K562 (cell line): ENCODE measurements around the gene NUP43. TPM values are rescaled to one million over a fixed set of nuclear protein-coding genes. Genes with fewer than 3 reads are reported as not detected.

Experiments
- CBX1 ChIP-seq: sonication (generic); IDR thresholded peaks from 2 replicates; pipeline ENCODE4 v1.6.1; 2016; ENCODE audit warnings: antibody characterized with exemption, low read depth, mild to moderate bottlenecking
- CSDE1 ChIP-seq, 2 experiments: fragments of 450-650 bp; IDR thresholded peaks; 2 replicates each; pipeline ENCODE4 v1.6.1; 2016; ENCODE audit warnings: mild to moderate bottlenecking in 1 of 2
- ETV1 ChIP-seq: fragments of 450-650 bp; conservative IDR thresholded peaks from 2 replicates; pipeline ENCODE4 v1.6.1; 2016; ENCODE audit warnings: missing genetic modification characterization, control low read depth, low read depth, missing compliant biosample characterization
- GATAD2B ChIP-seq: fragments of 450-650 bp; IDR thresholded peaks from 2 replicates; pipeline ENCODE4 v1.6.1; 2017; ENCODE audit warnings: mild to moderate bottlenecking, borderline replicate concordance
- KDM5B ChIP-seq: fragments of 200-600 bp; sonication (generic); IDR thresholded peaks from 2 replicates; pipeline ENCODE4 v1.6.1; 2012; ENCODE audit warnings: low read depth, mild to moderate bottlenecking, moderate library complexity, low read length, control low read depth, inconsistent platforms; ENCODE audit not compliant: insufficient replicate concordance
- KLF6 ChIP-seq: fragments of 250-450 bp; sonication (Bioruptor Pico); IDR thresholded peaks from 2 replicates; pipeline ENCODE4 v1.4.0; 2020; ENCODE audit warnings: mild to moderate bottlenecking, moderate library complexity, borderline replicate concordance
- LARP7 ChIP-seq: fragments of 450-650 bp; IDR thresholded peaks from 2 replicates; pipeline ENCODE4 v1.6.1; 2016
- MBD2 ChIP-seq: sonication (generic); IDR thresholded peaks from 2 replicates; pipeline ENCODE4 v1.6.1; 2016; ENCODE audit warnings: low read depth, borderline replicate concordance
- MED1 ChIP-seq: sonication (generic); formaldehyde crosslinking; IDR thresholded peaks from 2 replicates; pipeline ENCODE4 v1.8.1; 2023; ENCODE audit warnings: missing genetic modification reagents, borderline replicate concordance
- NCOA2 ChIP-seq, 2 experiments: fragments of 450-650 bp; IDR thresholded peaks; 2 replicates each; pipeline ENCODE4 v1.6.1; 2018; ENCODE audit warnings: mild to moderate bottlenecking in 2 of 2, moderate library complexity in 1 of 2; ENCODE audit not compliant: partially characterized antibody in 2 of 2
- NCOA6 ChIP-seq: fragments of 450-650 bp; IDR thresholded peaks from 2 replicates; pipeline ENCODE4 v1.6.1; 2017; ENCODE audit warnings: mild to moderate bottlenecking
- NFE2L1 ChIP-seq: fragments of 450-650 bp; IDR thresholded peaks from 2 replicates; pipeline ENCODE4 v1.6.1; 2016; ENCODE audit warnings: missing genetic modification characterization, low read depth, mild to moderate bottlenecking, missing compliant biosample characterization, moderate library complexity, borderline replicate concordance
- NFIX ChIP-seq: fragments of 250-450 bp; sonication (Bioruptor Pico); IDR thresholded peaks from 2 replicates; pipeline ENCODE4 v1.4.0; 2020; ENCODE audit warnings: low read depth, mild to moderate bottlenecking, moderate library complexity
- PHF21A ChIP-seq: fragments of 450-650 bp; IDR thresholded peaks from 2 replicates; pipeline ENCODE4 v1.6.1; 2017; ENCODE audit warnings: low read depth, borderline replicate concordance
- POU5F1 ChIP-seq: fragments of 150-350 bp; IDR thresholded peaks from 2 replicates; pipeline ENCODE4 v1.6.1; 2014; ENCODE audit warnings: borderline replicate concordance, low read length, low read depth, mild to moderate bottlenecking; ENCODE audit not compliant: partially characterized antibody
- RBM34 ChIP-seq: fragments of 200-400 bp; formaldehyde crosslinking; IDR thresholded peaks from 2 replicates; pipeline ENCODE4 v1.6.1; 2018; ENCODE audit warnings: low read length, borderline replicate concordance; ENCODE audit not compliant: insufficient read depth
- SMARCA5 ChIP-seq: fragments of 450-650 bp; IDR thresholded peaks from 2 replicates; pipeline ENCODE4 v1.6.1; 2016
- STAT5A ChIP-seq: IDR thresholded peaks from 2 replicates; pipeline ENCODE4 v1.6.1; 2012; ENCODE audit warnings: low read length, inconsistent platforms, borderline replicate concordance
- TAF15 ChIP-seq: fragments of 200-400 bp; formaldehyde crosslinking; IDR thresholded peaks from 2 replicates; pipeline ENCODE4 v1.6.1; 2017; ENCODE audit warnings: mild to moderate bottlenecking, low read depth, low read length, moderate library complexity
- ZC3H11A ChIP-seq: IDR thresholded peaks from 2 replicates; pipeline ENCODE4 v1.6.1; 2012; ENCODE audit warnings: low read depth, low read length, improper control_type of control experiment
- ZFP1 ChIP-seq: fragments of 450-650 bp; formaldehyde crosslinking; IDR thresholded peaks from 2 replicates; pipeline ENCODE4 v1.4.0; 2020; ENCODE audit warnings: mild to moderate bottlenecking, mixed read lengths
- ZKSCAN3 ChIP-seq: fragments of 250-450 bp; sonication (Bioruptor Pico); IDR thresholded peaks from 2 replicates; pipeline ENCODE4 v1.4.0; 2020
- ZNF175 ChIP-seq: fragments of 200-800 bp; sonication (Bioruptor generic); IDR thresholded peaks from 2 replicates; pipeline ENCODE4 v1.6.1; 2016; ENCODE audit warnings: low read depth, mild to moderate bottlenecking, missing genetic modification characterization, missing compliant biosample characterization
- ZNF224 ChIP-seq: sonication (generic); formaldehyde crosslinking; IDR thresholded peaks from 2 replicates; pipeline ENCODE4 v1.8.0; 2022; ENCODE audit warnings: mild to moderate bottlenecking, missing genetic modification reagents
- ZNF24 ChIP-seq: fragments of 450-650 bp; IDR thresholded peaks from 2 replicates; pipeline ENCODE4 v1.6.1; 2016
- ZNF3 ChIP-seq: fragments of 250-450 bp; sonication (Bioruptor Pico); IDR thresholded peaks from 2 replicates; pipeline ENCODE4 v1.5.0; 2021; ENCODE audit warnings: mild to moderate bottlenecking, moderate library complexity
- ZNF324 ChIP-seq: fragments of 250-450 bp; sonication (Bioruptor Pico); IDR thresholded peaks from 2 replicates; pipeline ENCODE4 v1.4.0; 2020; ENCODE audit warnings: mild to moderate bottlenecking
- ZNF507 ChIP-seq: conservative IDR thresholded peaks from 2 replicates; pipeline ENCODE4 v1.6.1; 2017; ENCODE audit warnings: missing genetic modification characterization, missing compliant biosample characterization
- ZNF699 ChIP-seq: fragments of 250-450 bp; sonication (Bioruptor Pico); IDR thresholded peaks from 2 replicates; pipeline ENCODE4 v1.8.0; 2021; ENCODE audit warnings: mild to moderate bottlenecking, moderate library complexity; ENCODE audit not compliant: insufficient replicate concordance
- polyA plus RNA-seq, 8 experiments: library from polyadenylated mRNA; depleted of rRNA in 4 of 8; stranded (reverse) in 5 of 8; unstranded in 3 of 8; fragments of >200 nt; fragmentation: Nextera tagmentation in 2 of 8; fragmentation: Illumina TruSeq in 1 of 8; extraction: Ambion mirVana in 2 of 8; extraction: Trizol in 1 of 8; gene quantifications; 2 replicates each; pipeline versions ENCODE4 v1.2.1 to v1.2.3, GENCODE V29; 2011 to 2014; ENCODE audit warnings: inconsistent platforms in 1 of 8, missing spikeins in 1 of 8
- total RNA-seq, 7 experiments: library from RNA; depleted of rRNA in 6 of 7; stranded (reverse); fragments of >200 nt in 6 of 7; fragmentation: Illumina TruSeq in 2 of 7; extraction: Trizol in 2 of 7; gene quantifications; 2 replicates each; pipeline versions ENCODE4 v1.2.1 to v1.2.3, GENCODE V29; 2011 to 2021; ENCODE audit warnings: low replicate concordance in 1 of 7
- TF ChIP-seq, protein P1 (sequence below): IDR thresholded peaks from 2 replicates; pipeline ENCODE4 v1.6.1; 2016; ENCODE audit warnings: missing genetic modification characterization, missing compliant biosample characterization
- TF ChIP-seq, protein P2 (sequence below): sonication (generic); formaldehyde crosslinking; IDR thresholded peaks from 2 replicates; pipeline ENCODE4 v1.8.1; 2023; ENCODE audit warnings: mild to moderate bottlenecking, missing genetic modification reagents

The NUP43 gene
- total and polyA plus RNA-seq, 9 of the 15 experiments (the other 6 are each of a cell fraction or from before 2014, with no cell fraction given): 28.9 to 136 (median 67.4) TPM

DNA sequence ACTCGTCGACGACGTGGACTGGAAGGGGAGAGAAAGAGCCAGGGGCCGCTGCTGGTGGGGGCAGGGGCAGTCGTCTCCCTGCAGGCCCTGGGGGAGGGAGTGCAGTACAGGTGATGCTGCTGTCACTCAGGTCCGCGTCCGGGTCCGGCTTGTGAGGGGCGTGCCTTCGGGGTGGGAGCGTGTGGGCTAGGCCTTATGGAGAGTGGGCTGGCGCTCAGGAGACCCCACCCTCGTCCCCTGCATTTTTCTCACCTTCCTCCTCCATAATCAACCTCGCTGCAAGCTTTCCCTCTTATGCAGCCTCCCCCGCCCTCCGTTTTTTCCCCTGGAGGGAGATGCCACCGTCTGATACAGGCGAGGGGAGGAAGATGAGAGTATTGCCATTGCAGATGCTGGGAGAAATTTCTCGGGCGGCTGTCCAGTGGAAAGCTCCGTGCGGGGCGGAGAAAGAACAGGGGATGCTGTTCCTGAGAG lies 3.8 kb upstream of the NUP43 start (continued):
- no peak for TF ChIP-seq SMARCA5
- no peak for TF ChIP-seq ZNF224 (CRISPR knock-in tag)
- no peak for TF ChIP-seq ZNF699
- TF ChIP-seq KLF6 (CRISPR knock-in tag): peak; percentile 51; the same call in 1 of the 2 replicates
- TF ChIP-seq, protein P1, sequence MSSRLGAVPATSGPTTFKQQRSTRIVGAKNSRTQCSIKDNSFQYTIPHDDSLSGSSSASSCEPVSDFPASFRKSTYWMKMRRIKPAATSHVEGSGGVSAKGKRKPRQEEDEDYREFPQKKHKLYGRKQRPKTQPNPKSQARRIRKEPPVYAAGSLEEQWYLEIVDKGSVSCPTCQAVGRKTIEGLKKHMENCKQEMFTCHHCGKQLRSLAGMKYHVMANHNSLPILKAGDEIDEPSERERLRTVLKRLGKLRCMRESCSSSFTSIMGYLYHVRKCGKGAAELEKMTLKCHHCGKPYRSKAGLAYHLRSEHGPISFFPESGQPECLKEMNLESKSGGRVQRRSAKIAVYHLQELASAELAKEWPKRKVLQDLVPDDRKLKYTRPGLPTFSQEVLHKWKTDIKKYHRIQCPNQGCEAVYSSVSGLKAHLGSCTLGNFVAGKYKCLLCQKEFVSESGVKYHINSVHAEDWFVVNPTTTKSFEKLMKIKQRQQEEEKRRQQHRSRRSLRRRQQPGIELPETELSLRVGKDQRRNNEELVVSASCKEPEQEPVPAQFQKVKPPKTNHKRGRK (tag): no peak
- TF ChIP-seq KDM5B: peak; percentile 3
- TF ChIP-seq NFE2L1 (tag): no peak
- no peak for TF ChIP-seq CBX1
- TF ChIP-seq TAF15: no peak
- no peak for TF ChIP-seq ZFP1
- no peak for TF ChIP-seq CSDE1 (IDR thresholded peaks at IDR 0.05)
- no peak for TF ChIP-seq STAT5A
- TF ChIP-seq PHF21A: no peak
- no peak for TF ChIP-seq NCOA2 (IDR thresholded peaks at IDR 0.05; ENCODE audit: partially characterized antibody in 2 of 2)
- TF ChIP-seq NCOA6: no peak
- TF ChIP-seq GATAD2B: no peak; the same call in 1 of the 2 replicates
- TF ChIP-seq LARP7: no peak
- no peak for TF ChIP-seq ZNF324 (CRISPR knock-in tag)
- TF ChIP-seq, protein P2, sequence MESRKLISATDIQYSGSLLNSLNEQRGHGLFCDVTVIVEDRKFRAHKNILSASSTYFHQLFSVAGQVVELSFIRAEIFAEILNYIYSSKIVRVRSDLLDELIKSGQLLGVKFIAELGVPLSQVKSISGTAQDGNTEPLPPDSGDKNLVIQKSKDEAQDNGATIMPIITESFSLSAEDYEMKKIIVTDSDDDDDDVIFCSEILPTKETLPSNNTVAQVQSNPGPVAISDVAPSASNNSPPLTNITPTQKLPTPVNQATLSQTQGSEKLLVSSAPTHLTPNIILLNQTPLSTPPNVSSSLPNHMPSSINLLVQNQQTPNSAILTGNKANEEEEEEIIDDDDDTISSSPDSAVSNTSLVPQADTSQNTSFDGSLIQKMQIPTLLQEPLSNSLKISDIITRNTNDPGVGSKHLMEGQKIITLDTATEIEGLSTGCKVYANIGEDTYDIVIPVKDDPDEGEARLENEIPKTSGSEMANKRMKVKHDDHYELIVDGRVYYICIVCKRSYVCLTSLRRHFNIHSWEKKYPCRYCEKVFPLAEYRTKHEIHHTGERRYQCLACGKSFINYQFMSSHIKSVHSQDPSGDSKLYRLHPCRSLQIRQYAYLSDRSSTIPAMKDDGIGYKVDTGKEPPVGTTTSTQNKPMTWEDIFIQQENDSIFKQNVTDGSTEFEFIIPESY: no peak
- no peak for TF ChIP-seq RBM34
- TF ChIP-seq ZNF507 (tag): no peak
- no peak for TF ChIP-seq POU5F1
- TF ChIP-seq ZKSCAN3: no peak
- TF ChIP-seq NFIX (CRISPR knock-in tag): no peak
- no peak for TF ChIP-seq ZNF175 (CRISPR knock-in tag)
- no peak for TF ChIP-seq MBD2
- TF ChIP-seq ZNF24: no peak
- no peak for TF ChIP-seq ETV1 (tag)
- no peak for TF ChIP-seq ZC3H11A
- no peak for TF ChIP-seq MED1 (CRISPR knock-in tag)
- TF ChIP-seq ZNF3: no peak
